Middle frontal gyrus (tissue), 1 donor: ENCODE data around the gene USE1.

Source experiments
- DNase-seq: peaks from one replicate; pipeline ENCODE4 v3.0.0-alpha.2; 2015; ENCODE audit warnings: low spot score; ENCODE audit errors: extremely low spot score

Gene USE1

GRCh38 chr19:17235971-17236777 is 21.0 kb downstream of the USE1 start:
- DNase-seq = no peak

GRCh38 chr19:17236811-17237543 is 21.8 kb downstream of the USE1 start:
- DNase-seq = no peak

DNA sequence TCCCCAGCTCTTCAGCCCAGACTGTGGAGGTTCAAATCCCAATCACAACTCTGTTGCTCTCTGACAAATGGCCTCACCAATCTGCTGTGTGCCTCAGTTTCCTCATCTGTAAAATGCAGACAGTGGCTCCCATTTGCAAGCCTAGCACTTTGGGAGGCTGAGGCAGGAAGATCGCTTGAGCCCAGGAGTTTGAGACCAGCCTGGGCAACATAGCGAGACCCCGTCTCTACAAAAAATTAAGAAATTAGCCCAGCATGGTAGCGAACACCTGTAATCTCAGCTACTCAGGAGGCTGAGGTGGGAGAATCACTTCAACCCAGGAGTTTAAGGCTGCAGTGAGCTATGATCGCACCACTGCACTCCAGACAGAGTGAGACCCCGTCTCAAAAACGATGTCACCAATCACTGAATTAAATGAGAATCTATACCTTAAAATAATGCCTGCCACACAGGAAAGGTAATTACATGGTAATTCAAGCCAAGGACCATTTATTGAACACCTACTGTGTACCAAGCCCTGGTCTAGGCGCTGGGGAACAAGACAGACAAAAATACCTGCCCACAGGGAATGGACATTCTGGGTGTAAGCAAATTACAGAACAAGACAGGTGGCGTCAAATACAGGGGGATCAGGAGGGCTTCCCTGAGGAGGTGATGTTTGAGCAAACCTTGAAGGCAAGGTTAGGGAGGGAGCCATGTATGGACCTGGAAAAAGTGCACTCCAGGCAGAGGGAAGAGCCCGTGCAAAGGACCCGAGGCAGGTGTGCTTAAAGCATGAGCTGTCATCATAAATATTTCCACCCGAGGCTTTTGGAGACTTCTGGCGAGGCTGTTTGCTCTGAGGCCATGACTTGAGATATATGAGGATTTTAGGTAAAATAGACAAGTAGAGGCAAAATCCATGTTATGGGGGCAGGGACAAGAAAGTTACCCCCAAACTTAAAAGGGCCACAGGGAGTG is 22.9 kb downstream of the USE1 start:
- no peak for DNase-seq

DNA sequence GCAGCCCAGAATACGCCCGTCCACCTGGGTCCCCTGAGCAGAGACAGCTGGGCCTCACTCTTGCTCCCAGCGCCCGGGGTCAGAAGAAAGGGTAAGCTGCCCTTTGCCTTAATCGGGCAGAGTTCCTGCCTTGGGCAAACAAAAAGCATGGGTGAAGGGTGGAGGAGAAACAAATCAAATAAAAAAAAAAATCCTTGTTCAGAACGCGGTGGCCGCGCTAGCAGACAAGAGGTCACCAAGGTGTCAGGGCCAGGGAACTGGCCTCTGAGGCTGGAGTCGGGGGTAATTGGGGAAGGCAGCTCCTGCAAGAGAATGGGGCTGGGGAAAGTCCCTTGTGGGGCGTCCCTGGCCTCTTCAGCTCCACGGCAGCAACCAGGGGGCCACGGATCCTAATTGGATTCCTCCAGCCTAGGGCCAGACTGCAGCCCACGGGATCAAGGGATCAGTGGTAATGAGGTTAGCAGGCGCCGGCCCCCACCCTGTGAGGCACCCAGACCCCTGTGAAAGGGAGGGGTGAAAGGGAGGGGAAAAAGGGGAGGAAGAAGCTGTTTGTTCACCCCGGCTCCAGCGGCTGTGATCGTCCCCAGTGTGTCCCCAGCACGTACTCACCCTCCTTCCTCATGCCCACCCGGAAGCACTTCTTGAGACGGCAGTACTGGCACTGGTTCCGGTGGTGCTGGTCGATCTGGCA is 25.1 kb downstream of the USE1 start:
- DNase-seq = no peak

GRCh38 chr19:17240826-17241399 is 25.8 kb downstream of the USE1 start:
- DNase-seq = no peak

- no peak for DNase-seq
Measured at GRCh38 chr19:17242431-17243208, 27.5 kb downstream of the USE1 start.

DNA sequence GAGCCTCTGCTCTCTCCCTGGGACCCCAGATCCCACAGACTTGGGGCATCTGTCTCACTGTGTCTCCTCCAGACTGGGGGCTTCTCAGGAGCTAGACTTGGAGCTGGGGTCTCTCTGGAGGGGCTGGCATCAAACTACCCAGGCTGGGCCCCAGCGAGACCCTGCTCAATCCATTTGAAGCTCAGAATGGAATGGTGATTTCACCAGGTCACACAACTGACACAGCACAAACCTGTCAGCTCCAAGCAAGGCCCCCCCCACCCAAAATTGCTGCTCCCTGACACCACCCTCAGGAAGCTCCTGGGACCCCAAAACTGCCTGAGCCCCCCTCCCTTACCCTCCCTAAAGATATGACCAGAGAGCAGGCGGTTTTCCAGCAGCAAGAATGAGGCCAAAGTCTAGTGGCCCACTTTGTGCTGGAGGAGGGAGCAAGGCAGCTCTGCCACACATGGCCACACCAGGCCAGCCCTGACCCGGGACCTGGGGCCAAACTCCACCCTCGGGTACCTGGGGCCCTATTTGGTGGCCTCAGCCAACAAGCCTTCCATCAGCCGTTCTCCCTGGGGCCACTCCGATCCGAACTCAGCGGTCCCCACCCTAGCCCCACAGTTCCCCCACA is 28.2 kb downstream of the USE1 start:
- no peak for DNase-seq

GRCh38 chr19:17243830-17244617 is 28.9 kb downstream of the USE1 start:
- DNase-seq = no peak

GRCh38 chr19:17244618-17245534 is 29.7 kb downstream of the USE1 start:
- no peak for DNase-seq

DNA sequence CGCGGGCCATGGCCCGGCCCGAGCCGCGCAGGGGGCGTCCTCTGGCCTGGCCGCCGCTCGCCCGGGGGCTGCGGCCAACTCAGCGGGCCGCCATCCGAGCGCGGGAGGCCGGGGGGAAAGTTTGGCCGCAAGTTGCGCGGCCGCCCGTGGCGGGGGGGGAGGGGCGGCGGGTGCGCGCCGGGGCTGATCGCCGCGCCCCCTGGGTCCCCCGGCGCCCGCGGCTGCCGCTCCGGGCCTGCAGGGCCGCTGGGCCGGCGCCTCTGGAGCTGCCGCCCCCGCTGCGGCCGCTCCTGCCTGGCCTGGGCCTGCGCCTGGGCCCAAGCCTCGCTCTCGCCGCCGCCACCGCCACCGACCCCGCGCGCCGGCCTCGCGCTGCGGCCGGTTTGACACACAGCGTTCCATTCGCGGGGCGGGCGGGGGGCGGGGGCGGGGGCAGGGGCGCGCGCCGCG is 30.4 kb downstream of the USE1 start, which contains the start of gene NR2F6:
TSS of gene NR2F6 (minus strand) at position 385 of the 450 bp plus-strand sequence. CDS start 699 bp downstream, outside the sequence.
- no peak for DNase-seq

DNA sequence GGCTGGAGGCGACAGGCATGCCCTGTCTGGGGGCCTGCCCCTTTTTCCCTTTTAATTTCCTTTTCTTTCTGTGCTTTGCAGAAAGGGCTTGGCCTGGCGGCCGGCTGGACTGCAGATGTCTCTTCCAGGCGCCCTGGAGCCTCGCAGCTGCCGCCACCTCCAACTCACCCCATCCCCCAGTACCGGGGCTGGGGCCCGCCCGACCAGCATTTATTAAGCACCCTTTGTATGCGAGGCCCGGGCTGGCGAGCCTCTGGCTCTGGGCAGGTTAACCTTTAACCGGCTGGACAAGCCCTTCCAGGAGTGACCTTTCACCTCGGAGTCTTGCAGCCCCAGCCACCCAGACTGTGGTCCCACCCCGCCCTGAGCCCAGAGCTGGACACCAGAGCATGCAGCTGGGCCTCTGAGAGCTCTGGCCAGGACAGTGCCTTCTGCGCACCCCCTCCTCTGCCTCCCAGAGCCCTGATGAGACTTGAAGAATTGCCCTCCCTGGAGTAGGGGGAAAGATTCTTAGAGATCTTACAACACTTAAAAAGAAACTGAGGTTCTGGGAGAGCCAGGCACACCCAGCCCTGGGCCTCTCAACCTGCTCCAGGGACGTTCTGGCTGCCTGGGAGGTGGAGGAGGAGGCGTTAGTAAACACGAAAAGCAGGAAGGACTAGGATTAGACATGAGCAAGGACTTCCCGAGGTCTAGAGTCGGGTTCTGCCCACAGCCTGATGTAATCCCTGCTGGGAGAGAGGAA is 31.7 kb downstream of the USE1 start:
- no peak for DNase-seq

GRCh38 chr19:17248011-17248776 is 33.0 kb downstream of the USE1 start:
- DNase-seq = no peak

DNA sequence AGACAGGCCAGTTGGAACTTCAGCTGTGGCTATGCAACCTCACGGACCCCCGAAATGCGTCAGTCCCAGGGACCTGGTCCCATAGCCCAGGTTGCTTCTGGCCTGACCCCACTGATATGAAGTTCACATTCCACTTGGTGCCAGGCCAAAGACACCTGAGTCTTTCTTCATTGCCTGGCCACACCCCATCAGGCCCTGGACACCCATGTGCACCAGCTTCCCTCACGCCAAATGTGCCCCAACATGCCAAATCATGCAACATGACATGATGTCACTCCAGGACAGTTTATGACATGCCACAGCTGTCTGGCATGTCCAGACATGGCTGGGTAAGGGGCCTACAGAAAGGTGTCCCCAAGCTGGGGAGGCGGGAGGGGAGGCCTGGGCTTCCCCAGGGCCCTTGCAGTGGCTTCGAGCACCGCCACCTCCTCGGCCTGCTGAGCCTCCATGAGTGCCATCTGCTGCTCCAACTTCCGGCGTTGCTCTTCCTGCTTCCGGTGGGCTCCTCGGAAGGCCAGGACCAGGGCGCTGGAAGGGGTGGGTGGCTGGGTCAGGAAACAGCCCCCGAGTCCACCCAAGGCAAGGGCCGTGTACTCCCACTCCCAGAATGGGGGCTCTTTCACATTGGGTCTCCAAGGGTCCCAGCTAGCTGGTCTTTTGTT is 34.9 kb downstream of the USE1 start:
- no peak for DNase-seq

GRCh38 chr19:17254636-17255035 is 39.5 kb downstream of the USE1 start:
- DNase-seq = no peak

- DNase-seq = no peak
Measured at GRCh38 chr19:17255150-17255621, 40.0 kb downstream of the USE1 start.
